GM21447 (cell line): ENCODE results near the gene ZNF48.

ENCODE experiments used
- ATAC-seq: cut with Tn5 transposase; IDR thresholded peaks from one replicate; pipeline ENCODE4 v1.9.1; 2021; ENCODE audit not compliant: unreplicated experiment

Gene ZNF48

DNA sequence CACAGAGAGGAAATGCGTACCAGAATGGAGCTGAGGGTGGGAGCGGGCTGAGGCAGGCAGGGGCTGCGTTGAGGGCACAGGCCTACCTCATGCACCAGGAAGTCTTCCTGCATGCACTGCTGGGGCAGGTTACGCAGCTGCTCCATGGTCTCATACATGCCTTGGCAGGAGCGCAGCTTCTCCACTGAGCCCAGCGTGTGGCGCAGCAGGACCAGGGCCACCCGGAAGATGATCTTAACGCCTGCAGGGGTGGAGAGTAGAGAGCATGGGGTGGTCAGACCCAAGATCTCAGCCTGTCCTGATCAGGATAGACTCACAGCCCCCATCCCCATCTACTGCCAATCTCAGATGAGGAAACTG lies 36.7 kb upstream of the ZNF48 start:
- no peak for ATAC-seq

DNA sequence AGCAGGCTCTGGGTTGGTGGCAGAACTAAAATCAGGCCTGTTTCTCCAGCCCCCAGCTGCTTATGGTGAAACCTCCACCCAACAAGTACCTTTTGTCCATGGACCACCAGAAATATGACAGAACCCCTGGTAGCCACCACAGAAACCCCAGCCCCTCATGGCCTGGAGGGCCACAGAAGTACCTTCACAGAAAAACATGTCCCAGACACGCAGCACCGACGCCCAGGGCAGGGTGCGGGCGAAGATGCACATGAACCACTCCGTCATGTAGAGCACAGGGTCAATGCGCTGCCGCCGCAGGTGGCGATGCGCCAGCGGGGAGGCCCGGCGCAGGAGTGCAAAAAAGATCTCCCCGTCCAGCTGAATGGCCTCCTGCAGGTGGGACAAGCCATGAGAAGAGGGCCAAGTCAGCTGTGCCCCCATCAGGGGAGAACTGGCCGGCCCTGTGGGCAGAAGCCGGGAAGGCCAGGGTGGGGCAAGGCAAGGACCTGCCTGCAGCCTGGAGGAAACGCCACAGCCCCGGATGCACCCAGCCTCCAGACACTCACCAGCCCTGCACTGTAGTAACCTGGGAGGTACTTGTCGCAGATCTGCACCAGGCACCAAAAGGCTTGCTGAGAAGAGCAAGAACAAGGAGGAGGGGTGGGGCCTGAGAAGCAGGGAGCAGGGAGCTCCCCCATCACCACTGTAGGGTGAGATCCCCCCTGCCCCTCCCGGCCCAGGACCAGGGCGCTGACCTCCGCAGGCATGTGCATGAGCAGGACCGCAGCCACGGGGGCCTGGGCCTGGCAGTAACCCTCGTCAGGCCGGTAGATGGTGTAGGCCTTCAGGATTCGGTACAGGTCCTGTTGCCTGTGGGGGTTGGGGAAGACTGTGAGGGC lies 36.0 kb upstream of the ZNF48 start:
- ATAC-seq, result no peak

DNA sequence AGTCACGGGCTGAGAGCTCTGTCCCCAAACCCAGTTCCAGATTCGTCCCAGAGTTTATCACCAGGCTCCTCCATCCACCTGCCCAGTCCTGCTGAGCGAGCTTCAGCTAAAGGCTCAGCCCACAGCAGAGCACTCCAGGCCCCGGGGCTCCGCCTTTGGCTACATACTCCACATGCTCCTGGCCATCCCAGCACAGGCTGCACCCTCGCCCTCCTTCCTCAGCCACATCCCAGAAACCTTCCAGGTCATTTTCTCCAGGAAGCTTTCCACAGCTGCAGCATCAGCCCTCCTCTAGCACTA lies 35.4 kb upstream of the ZNF48 start:
- ATAC-seq, result no peak

DNA sequence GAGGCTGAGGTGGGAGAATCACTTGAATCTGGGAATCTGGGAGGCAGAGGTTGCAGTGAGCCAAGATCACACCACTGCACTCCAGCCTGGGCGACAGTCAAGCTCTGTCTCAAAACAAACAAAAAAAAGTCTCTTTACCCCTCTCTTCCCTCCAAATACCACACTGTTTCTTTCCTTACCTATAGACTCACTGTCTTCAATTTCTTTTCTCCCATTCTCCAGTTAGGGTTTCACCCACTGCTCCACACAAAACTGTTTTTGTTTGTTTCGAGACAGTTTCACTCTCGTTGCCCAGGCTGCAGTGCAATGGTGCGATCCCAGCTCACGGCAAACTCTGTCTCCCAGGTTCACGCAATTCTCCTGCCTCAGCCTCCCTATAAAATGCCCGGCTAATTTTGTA lies 34.0 kb upstream of the ZNF48 start:
- ATAC-seq, result no peak

GRCh38 chr16:30365200-30365599 lies 30.0 kb upstream of the ZNF48 start:
- ATAC-seq, result no peak

DNA sequence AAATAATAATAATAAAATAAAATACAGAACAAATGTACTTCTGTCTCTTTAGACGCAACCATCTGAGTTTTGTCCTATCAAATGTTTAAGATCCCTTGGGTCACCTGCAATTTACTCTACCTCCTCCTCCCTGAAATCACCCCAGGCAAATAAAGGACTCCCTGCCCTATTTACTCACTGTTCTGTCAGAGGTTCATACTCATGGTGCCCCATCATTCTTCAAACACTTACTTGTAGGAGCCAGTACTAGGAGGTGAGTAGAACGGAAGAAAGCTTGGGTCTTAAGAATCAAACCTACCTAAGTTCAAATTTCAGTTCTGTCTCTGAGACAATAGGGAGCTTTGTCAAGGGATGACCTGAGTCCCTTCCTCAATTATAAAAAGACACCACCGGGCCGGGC lies 28.7 kb upstream of the ZNF48 start:
- ATAC-seq, result no peak

GRCh38 chr16:30367349-30368009 lies 27.7 kb upstream of the ZNF48 start:
- ATAC-seq, result no peak

- no peak for ATAC-seq
Measured at GRCh38 chr16:30368122-30368791, 27.0 kb upstream of the ZNF48 start.

DNA sequence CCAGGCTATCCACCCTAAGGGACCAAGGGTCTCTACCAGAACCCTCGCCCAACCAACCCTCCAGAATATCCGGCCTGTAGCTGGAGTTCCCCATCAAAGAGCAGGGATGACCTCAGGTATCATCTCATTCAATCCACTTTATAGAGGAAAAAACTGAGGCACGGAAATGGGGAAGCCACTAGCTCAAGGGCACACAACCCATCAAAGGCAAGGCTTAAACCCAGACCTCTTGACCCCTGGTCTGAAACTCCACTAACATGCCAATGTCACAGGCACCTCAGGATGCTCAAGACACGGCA lies 26.5 kb upstream of the ZNF48 start:
- no peak for ATAC-seq

- ATAC-seq, result no peak
Measured at GRCh38 chr16:30369091-30369937, 25.9 kb upstream of the ZNF48 start.

DNA sequence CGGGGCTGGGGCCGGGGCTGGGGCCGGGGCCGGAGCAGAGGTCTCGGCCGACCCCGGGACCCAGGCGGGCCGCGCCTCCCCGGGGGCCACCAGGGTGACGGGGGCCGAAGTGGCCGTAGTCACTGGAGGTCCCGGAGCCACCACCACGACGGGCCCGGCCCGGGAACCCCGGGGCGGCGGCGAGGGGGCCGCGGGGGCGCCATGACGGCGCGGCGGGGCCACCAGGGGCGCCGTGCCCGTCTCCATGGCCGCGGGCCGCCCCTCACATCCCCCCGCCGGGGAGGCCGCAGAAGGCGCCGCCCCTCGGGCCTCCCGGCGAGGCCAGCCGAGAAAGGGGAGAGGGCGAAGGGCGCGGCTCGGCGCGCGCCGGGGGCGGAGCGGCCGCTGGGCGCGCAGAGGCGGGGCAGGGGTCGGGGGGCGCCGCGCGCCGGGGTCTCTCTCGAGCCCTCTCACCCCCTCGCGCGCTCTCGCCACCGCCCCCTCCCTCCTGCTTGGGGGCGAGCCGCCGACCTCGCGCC lies 25.2 kb upstream of the ZNF48 start:
- peak; percentile 3 for ATAC-seq

DNA sequence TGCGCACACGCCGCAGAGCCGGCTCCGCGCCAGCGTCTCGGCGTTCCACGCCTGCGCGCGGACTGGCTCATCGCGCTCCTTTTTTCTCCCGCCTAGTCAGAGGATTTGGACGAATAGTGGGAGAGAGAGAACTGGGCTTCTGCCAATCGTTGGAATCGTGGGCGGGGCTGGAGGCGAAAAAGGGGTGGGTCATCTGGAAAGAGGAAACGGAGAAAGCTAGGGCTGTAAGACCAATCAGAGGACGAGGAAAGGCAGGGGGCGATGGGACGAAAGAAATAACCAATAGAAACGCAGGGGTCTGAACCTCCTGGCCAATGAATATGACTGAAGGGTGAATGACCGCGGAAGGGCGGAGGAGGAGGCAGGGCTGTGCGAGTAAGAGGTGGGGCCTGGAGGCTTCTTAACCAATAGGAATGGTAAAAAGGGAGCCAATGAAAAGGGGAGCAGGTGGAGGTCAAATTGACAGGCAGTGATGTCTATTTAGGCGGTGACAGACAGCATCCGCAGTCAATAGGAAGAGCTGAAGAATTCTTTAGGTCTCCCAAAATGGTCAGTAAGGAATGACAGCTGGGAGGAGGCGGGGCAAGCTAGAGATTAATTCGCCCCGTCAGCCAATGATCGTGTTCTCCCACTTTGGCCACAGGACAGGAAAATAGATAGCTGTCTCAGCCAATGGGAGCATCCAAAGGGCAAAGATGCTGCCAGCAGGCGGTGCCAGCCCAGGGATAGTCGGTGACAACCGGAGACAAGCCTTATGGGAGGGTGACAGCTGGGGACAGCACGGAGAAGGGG lies 24.6 kb upstream of the ZNF48 start, which contains the start of gene TBC1D10B:
TSS of gene TBC1D10B (minus strand) at position 39 of the 792 bp plus-strand sequence. CDS start 311 bp downstream, outside the sequence.
- peak; percentile 78 for ATAC-seq

DNA sequence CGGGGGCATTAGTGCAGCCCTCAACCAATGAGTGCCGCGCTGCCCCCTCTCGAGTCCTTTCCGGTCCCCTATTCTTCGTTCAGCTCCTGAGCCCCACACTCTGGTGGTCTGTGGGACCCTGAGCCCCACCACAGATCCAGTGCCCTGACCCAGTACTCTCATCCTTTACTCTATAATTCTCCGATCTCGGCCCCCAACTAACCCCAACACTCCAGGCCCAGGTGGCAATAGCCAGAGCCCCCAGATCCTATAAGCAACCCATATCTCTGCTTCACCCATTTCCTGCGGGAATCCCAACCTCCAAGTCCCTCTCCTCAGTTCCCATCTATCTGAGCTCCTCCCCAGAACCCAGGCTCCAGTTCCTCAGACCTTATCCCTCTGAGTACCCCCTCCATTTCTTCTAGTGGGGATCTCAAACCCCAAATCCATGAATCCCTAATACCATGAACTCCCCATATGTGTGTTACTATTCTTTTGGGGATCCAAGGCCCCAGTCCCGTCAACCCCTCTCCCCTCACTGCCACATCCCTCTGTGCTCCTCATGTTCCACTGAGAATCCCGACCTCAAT lies 23.9 kb upstream of the ZNF48 start:
- no peak for ATAC-seq

DNA sequence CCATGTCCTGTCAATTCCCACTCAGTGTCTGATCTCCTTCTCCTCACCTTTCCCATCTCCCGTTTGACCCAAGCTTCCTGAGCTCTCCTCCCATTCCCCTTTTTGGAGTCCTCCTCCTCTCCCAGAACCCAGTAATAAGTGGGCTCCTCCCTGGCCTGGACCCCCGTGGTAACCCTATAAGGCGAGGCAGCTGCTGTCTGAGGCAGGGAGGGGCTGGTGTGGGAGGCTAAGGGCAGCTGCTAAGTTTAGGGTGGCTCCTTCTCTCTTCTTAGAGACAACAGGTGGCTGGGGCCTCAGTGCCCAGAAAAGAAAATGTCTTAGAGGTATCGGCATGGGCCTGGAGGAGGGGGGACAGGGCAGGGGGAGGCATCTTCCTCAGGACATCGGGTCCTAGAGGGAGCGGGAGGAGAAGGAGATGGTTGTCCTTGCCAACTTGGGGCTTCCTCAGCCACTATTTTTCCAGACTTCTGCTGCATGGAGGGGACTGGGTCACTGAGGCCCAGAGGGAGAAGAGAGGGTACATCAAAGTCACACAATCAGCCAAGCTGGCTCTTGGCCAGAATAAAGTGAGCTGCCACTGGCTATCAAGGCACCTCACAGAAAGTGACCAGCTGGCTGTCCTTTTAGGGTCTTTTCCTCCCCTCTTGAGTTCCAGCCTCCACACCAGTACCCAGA lies 23.0 kb upstream of the ZNF48 start:
- ATAC-seq, result no peak

DNA sequence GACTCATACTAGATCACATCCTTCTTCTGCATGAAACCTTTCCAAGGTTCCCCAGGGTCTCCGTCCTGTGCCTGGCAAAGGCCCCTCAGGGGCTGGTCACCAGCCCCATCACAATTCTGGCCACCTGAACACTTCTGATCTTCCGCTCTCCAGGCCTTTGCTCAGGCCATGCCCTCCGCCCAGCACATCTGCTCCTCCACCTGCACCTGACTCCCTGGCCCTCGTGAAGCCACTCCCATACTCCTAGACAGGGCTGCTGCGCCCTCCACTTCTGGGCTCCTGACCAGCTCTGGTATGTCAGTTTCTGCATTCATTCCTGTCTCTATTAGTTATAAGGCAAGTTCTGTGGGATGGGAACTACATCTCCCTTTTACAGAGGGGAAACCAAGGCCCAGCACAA lies 22.5 kb upstream of the ZNF48 start:
- no peak for ATAC-seq

DNA sequence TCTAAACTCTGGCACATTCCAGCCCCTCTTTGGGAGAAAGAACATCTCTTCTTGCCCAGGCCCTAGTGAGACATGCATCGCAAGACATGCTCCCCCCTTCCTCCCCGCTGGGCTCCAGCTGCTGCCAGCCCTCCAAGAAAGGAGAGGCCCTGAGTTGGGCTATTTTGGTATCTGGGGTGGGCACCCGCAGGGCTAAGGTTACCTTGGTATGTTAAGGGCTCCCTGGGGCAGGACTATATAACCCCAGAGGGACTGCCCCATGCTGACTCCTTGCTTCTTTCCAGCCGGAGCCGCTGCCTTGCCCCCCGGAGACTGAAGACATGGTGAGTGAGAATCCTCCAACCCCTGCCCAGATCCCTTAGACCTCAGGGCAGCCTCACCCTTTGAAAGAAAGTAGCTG lies 20.7 kb upstream of the ZNF48 start, which contains the start of gene MYL11:
TSS of gene MYL11 (plus strand) at position 265 of the 400 bp plus-strand sequence. CDS start at position 321, 56 bp downstream.
- no peak for ATAC-seq

DNA sequence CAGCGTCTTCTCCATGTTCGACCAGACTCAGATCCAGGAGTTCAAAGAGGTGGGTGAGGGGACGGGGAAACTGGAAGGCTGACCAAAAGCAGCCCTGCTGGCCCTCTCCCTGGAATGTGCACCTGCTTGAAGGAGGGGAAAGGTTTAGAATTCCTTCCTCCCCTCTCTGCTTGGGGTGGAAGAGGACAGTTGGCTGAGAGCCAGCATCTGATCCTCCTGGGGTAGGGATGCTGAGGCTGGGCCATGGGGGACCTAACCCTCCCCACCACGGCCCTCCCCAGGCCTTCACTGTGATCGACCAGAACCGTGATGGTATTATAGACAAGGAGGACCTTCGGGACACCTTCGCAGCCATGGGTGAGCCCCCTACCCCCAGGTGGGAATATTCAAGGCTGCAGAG lies 19.4 kb upstream of the ZNF48 start:
- no peak for ATAC-seq

DNA sequence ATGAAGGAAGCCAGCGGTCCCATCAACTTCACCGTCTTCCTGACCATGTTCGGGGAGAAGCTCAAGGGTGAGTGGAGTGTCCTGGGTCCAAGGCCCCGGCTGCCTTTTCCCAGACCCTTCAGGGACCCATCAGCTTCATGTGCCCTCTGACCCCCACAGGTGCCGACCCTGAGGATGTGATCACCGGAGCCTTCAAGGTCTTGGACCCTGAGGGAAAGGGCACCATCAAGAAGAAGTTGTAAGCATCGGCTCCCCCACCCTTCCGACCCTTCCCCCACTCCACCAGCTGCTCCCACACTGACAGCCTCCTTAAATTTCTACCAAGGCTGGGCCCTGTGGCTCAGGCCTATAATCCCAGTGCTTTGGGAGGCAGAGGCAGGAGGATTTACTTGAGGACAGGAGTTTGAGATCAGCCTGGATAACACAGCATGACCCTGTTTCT lies 18.7 kb upstream of the ZNF48 start:
- no peak for ATAC-seq
